K562 (cell line): Measurements from ENCODE around the gene CHURC1. TPM values are rescaled to one million over a fixed set of nuclear protein-coding genes. Genes with fewer than 3 reads are reported as not detected.

ENCODE experiments used
- ATAC-seq: fragments of 200-7000 bp; cut with Tn5 transposase; 3 replicates; pipeline ENCODE4 v1.9.1; 2020; ENCODE audit warnings: moderate library complexity
- BruUV-seq: library from RNA; stranded (reverse); fragments of 400-500 nt; replicated peaks from 2 replicates; lab custom pipeline; 2021; lab: Mats Ljungman, UMichigan
- CTCF ChIA-PET: fragments of 300-600 bp; formaldehyde crosslinking; extraction: SDS; loops from one replicate; lab custom pipeline; 2021; ENCODE audit warnings: low intra/inter-chr PET ratio; lab: Yijun Ruan, JAX
- POLR2A ChIA-PET: fragments of 300-600, 350-650 bp; sonication (Branson Sonifier 250); formaldehyde crosslinking; extraction: SDS; loops from one replicate; lab custom pipeline; 2021; ENCODE audit warnings: antibody characterized with exemption, inconsistent platforms; lab: Yijun Ruan, JAX
- DNase-seq, 4 experiments: peaks; one replicate each; pipeline versions ENCODE4 v3.0.0 to v3.0.0-alpha.2; 2011 to 2018; ENCODE audit warnings: low spot score in 3 of 4, mixed read lengths in 3 of 4; ENCODE audit errors: extremely low read depth in 1 of 4
- FAIRE-seq: peaks from 2 replicates; lab custom pipeline; 2011; peaks lifted over from hg19 to GRCh38; lab: Jason Lieb, UNC
- H2AFZ ChIP-seq: 2 replicates; pipeline ENCODE4 v1.6.0; 2011; ENCODE audit warnings: low read depth, low read length, control low read depth, inconsistent platforms
- H3K27ac ChIP-seq: fragments of 200-600 bp; 3 replicates; pipeline ENCODE4 v1.8.0; 2011; ENCODE audit warnings: low read depth, mild to moderate bottlenecking, control low read depth, inconsistent platforms, low read length, moderate library complexity, mixed read lengths; ENCODE audit errors: extremely low read depth
- H3K27me3 ChIP-seq, 2 experiments: fragments of 300-600 bp in 1 of 2; 2 replicates in 1 of 2; 3 replicates in 1 of 2; pipeline versions ENCODE4 v1.6.0 to v1.8.0; 2011; ENCODE audit warnings: inconsistent platforms in 2 of 2, low read length in 2 of 2, mild to moderate bottlenecking in 1 of 2, mixed read lengths in 1 of 2, moderate library complexity in 1 of 2; ENCODE audit not compliant: control insufficient read depth in 2 of 2, insufficient read depth in 2 of 2
- H3K36me3 ChIP-seq: fragments of 300-600 bp; 3 replicates; pipeline ENCODE4 v1.8.0; 2011; ENCODE audit warnings: mild to moderate bottlenecking, low read length, inconsistent platforms; ENCODE audit not compliant: control insufficient read depth, insufficient read depth
- H3K4me1 ChIP-seq, 2 experiments: fragments of 200-600 bp in 1 of 2; replicated peaks in 1 of 2; 2 replicates in 1 of 2; 3 replicates in 1 of 2; pipeline versions ENCODE4 v1.5.1 to v1.8.0; 2011; ENCODE audit warnings: inconsistent platforms in 2 of 2, low read length in 2 of 2, mild to moderate bottlenecking in 1 of 2, mixed read lengths in 1 of 2, moderate library complexity in 1 of 2; ENCODE audit not compliant: control insufficient read depth in 2 of 2, insufficient read depth in 2 of 2
- H3K4me2 ChIP-seq: 2 replicates; pipeline ENCODE4 v1.6.1; 2011; ENCODE audit warnings: low read length, control low read depth, inconsistent platforms, mixed read lengths; ENCODE audit not compliant: insufficient read depth
- H3K4me3 ChIP-seq: fragments of 200-600 bp; sonication (generic), shearing (Covaris generic); 2 replicates; pipeline ENCODE4 v1.5.1; 2016; ENCODE audit warnings: control low read depth, inconsistent platforms
- H3K79me2 ChIP-seq: fragments of 200-600 bp; 3 replicates; pipeline ENCODE4 v1.8.0; 2011; ENCODE audit warnings: low read length, inconsistent platforms; ENCODE audit not compliant: control insufficient read depth, insufficient read depth
- H3K9ac ChIP-seq, 2 experiments: 2 replicates each; pipeline versions ENCODE4 v1.6.0 to v1.6.1; 2011; ENCODE audit warnings: low read depth in 2 of 2, low read length in 2 of 2, control low read depth in 1 of 2, inconsistent platforms in 1 of 2, mild to moderate bottlenecking in 1 of 2, mixed read lengths in 1 of 2; ENCODE audit not compliant: insufficient read depth in 1 of 2
- H3K9me1 ChIP-seq: one replicate; pipeline ENCODE4 v1.6.0; 2011; ENCODE audit warnings: inconsistent platforms, mild to moderate bottlenecking, low read length, moderate library complexity; ENCODE audit not compliant: control insufficient read depth, insufficient read depth
- H3K9me3 ChIP-seq: replicated peaks from 2 replicates; pipeline ENCODE4 v1.5.1; 2011; ENCODE audit warnings: low read depth, low read length, inconsistent platforms; ENCODE audit not compliant: control insufficient read depth, insufficient read depth
- H4K20me1 ChIP-seq: replicated peaks from 2 replicates; pipeline ENCODE4 v1.6.1; 2011; ENCODE audit warnings: low read length, inconsistent platforms, mixed read lengths; ENCODE audit not compliant: control insufficient read depth, insufficient read depth
- SPI1 ChIP-seq: IDR thresholded peaks from 2 replicates; pipeline ENCODE4 v1.6.1; 2011; ENCODE audit warnings: low read depth, low read length, control low read depth, borderline replicate concordance
- WGBS: fragments of 100-300 bp; shearing (Covaris generic); methylation state at CpG from one replicate; pipeline ENCODE4 v1.1.6; 2016; ENCODE audit warnings: low coverage, mixed read lengths; ENCODE audit not compliant: insufficient coverage; ENCODE audit errors: missing lambda C conversion rate; 5-methylcytosine and 5-hydroxymethylcytosine counted together
- in situ Hi-C: fragments of 300-500 bp; cut with MboI; formaldehyde crosslinking; loops from 4 replicates; pipeline ENCODE4 v1.15.0; 2018; ENCODE audit warnings: inconsistent platforms, mixed read lengths
- intact Hi-C: fragments of 100-400 bp; cut with micrococcal nuclease; formaldehyde crosslinking; loops from 2 replicates; pipeline ENCODE4 v1.14.2; 2022
- polyA plus RNA-seq, 8 experiments: library from polyadenylated mRNA; depleted of rRNA in 4 of 8; stranded (reverse) in 5 of 8; unstranded in 3 of 8; fragments of >200 nt; fragmentation: Nextera tagmentation in 2 of 8; fragmentation: Illumina TruSeq in 1 of 8; extraction: Ambion mirVana in 2 of 8; extraction: Trizol in 1 of 8; gene quantifications; 2 replicates each; pipeline versions ENCODE4 v1.2.1 to v1.2.3, GENCODE V29; 2011 to 2014; ENCODE audit warnings: inconsistent platforms in 1 of 8, missing spikeins in 1 of 8
- total RNA-seq, 7 experiments: library from RNA; depleted of rRNA in 6 of 7; stranded (reverse); fragments of >200 nt in 6 of 7; fragmentation: Illumina TruSeq in 2 of 7; extraction: Trizol in 2 of 7; gene quantifications; 2 replicates each; pipeline versions ENCODE4 v1.2.1 to v1.2.3, GENCODE V29; 2011 to 2021; ENCODE audit warnings: low replicate concordance in 1 of 7
- TF ChIP-seq, protein P1 (sequence below): IDR thresholded peaks from 2 replicates; pipeline ENCODE4 v1.6.1; 2011; ENCODE audit warnings: borderline replicate concordance, low read depth, mild to moderate bottlenecking, moderate library complexity, low read length; ENCODE audit not compliant: insufficient read depth, poor library complexity, severe bottlenecking
- TF ChIP-seq, protein P2 (sequence below): fragments of 450-650 bp; conservative IDR thresholded peaks from 2 replicates; pipeline ENCODE4 v1.6.1; 2016; ENCODE audit warnings: missing genetic modification characterization, low read depth, mild to moderate bottlenecking, control low read depth, missing compliant biosample characterization
- TF ChIP-seq, protein P3 (sequence below): sonication (generic); formaldehyde crosslinking; IDR thresholded peaks from 2 replicates; pipeline ENCODE4 v1.8.1; 2022; ENCODE audit warnings: missing genetic modification reagents
- TF ChIP-seq, protein P4 (sequence below): sonication (generic); formaldehyde crosslinking; IDR thresholded peaks from 2 replicates; pipeline ENCODE4 v1.9.0; 2022; ENCODE audit warnings: mild to moderate bottlenecking, missing genetic modification reagents
- TF ChIP-seq, protein P5 (sequence below): conservative IDR thresholded peaks from 2 replicates; pipeline ENCODE4 v1.6.1; 2011; ENCODE audit warnings: low read depth, mild to moderate bottlenecking, low read length; ENCODE audit not compliant: control insufficient read depth
- TF ChIP-seq, protein P6 (sequence below), 3 experiments: IDR thresholded peaks in 2 of 3; conservative IDR thresholded peaks in 1 of 3; 2 replicates each; pipeline ENCODE4 v1.5.1; 2011 to 2012; ENCODE audit warnings: low read length in 3 of 3, mild to moderate bottlenecking in 3 of 3, control low read depth in 2 of 3, improper control_type of control experiment in 1 of 3, inconsistent platforms in 1 of 3, low read depth in 1 of 3, mixed read lengths in 1 of 3, moderate library complexity in 1 of 3; ENCODE audit not compliant: insufficient read depth in 2 of 3
- TF ChIP-seq, protein P7 (sequence below): fragments of 450-650 bp; IDR thresholded peaks from one replicate; pipeline ENCODE4 v1.6.1; 2018; ENCODE audit warnings: mild to moderate bottlenecking, moderate library complexity; ENCODE audit not compliant: partially characterized antibody

CHURC1 gene
- total and polyA plus RNA-seq, 9 of the 15 experiments (the other 6 are each of a cell fraction or from before 2014, with no cell fraction given): 27.3 to 239 (median 45.6) TPM

DNA sequence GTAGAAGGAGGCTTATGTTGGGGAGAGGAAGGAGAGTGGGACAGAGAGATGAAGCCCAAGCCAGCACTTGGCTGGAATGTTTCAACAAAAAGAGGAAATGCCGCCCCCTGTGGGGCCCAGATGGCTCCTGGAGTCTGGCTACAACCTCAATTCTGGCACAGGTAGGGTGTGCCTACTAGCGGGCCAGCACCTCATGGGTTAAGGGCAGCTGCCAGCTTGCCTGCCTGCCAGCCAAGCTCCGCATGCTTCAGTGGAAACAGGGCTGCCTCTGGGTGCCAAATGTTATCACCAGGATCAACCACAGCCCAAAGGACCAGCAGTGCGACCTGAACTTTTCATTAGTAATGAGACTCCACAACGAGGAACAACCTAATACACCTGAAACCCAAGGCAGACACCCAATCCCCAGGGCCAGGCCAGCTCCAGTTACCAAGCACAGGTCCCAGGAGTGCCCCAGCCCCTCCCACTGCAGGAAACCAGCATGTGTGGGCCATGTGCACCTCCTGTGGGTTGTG lies 46.6 kb downstream of the CHURC1 start (continued):
- TF ChIP-seq, protein P1, sequence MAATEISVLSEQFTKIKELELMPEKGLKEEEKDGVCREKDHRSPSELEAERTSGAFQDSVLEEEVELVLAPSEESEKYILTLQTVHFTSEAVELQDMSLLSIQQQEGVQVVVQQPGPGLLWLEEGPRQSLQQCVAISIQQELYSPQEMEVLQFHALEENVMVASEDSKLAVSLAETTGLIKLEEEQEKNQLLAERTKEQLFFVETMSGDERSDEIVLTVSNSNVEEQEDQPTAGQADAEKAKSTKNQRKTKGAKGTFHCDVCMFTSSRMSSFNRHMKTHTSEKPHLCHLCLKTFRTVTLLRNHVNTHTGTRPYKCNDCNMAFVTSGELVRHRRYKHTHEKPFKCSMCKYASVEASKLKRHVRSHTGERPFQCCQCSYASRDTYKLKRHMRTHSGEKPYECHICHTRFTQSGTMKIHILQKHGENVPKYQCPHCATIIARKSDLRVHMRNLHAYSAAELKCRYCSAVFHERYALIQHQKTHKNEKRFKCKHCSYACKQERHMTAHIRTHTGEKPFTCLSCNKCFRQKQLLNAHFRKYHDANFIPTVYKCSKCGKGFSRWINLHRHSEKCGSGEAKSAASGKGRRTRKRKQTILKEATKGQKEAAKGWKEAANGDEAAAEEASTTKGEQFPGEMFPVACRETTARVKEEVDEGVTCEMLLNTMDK: peak; percentile 59

DNA sequence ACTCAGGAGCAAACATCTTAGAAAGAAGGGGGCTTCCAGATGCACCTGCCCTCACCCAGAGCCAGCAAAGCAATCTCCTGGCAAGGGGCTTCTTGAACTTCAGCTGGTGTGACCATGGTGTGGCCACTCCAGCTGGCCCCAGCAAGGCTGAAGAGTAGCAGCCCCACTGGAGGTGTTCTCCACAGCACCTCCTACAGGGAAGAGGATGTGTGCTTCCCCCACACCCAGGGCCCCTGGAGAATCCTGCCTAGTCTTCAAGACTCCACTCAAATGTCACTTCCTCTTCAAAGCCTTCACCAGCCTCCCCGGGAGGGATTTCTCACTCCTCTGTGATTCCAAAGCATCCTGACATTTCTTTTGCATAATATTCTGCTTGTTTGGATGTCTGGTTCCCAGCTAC lies 49.4 kb downstream of the CHURC1 start:
- Histone ChIP-seq H3K4me1 (no peaks in the 10 kb centered on the region; a peak in 1 of 5 replicates), H3K79me2 (no peaks in the 10 kb centered on the region), H3K9ac (no peak overlapping the region), H3K9me3 (no peaks in the 10 kb centered on the region), H4K20me1 (peaks cover 6% of the 10 kb centered on the region), H3K4me3 (no peak overlapping the region), H3K27ac (no peak overlapping the region), H3K9me1 (peaks cover 5% of the 10 kb centered on the region), H3K4me2 (no peak overlapping the region), H3K36me3 (no peaks in the 10 kb centered on the region), H2AFZ (no peak overlapping the region), H3K27me3 (peaks cover 0 to 4% of the 10 kb centered on the region in 2 experiments; a peak in 1 of 5 replicates)
- POLR2A ChIA-PET: no interaction called here
- WGBS: 0% methylated on average over 1 of the region's 1 CpG
- FAIRE-seq (no peak), DNase-seq (peak in 1 of 4 experiments; percentile 26), ATAC-seq (peak; percentile 81)
- CTCF ChIA-PET: no interaction called here
- in situ Hi-C loops: no loop called here
- BruUV-seq: no TSS peak
- TF ChIP-seq, protein P2, sequence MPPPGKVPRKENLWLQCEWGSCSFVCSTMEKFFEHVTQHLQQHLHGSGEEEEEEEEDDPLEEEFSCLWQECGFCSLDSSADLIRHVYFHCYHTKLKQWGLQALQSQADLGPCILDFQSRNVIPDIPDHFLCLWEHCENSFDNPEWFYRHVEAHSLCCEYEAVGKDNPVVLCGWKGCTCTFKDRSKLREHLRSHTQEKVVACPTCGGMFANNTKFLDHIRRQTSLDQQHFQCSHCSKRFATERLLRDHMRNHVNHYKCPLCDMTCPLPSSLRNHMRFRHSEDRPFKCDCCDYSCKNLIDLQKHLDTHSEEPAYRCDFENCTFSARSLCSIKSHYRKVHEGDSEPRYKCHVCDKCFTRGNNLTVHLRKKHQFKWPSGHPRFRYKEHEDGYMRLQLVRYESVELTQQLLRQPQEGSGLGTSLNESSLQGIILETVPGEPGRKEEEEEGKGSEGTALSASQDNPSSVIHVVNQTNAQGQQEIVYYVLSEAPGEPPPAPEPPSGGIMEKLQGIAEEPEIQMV (tag): no peak
- TF ChIP-seq, protein P3, sequence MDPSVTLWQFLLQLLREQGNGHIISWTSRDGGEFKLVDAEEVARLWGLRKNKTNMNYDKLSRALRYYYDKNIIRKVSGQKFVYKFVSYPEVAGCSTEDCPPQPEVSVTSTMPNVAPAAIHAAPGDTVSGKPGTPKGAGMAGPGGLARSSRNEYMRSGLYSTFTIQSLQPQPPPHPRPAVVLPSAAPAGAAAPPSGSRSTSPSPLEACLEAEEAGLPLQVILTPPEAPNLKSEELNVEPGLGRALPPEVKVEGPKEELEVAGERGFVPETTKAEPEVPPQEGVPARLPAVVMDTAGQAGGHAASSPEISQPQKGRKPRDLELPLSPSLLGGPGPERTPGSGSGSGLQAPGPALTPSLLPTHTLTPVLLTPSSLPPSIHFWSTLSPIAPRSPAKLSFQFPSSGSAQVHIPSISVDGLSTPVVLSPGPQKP: no peak
- TF ChIP-seq SPI1: peak; percentile 10; the same call in 1 of the 2 replicates
- TF ChIP-seq, protein P4, sequence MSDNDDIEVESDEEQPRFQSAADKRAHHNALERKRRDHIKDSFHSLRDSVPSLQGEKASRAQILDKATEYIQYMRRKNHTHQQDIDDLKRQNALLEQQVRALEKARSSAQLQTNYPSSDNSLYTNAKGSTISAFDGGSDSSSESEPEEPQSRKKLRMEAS (CRISPR knock-in tag): no peak
- TF ChIP-seq, protein P5, sequence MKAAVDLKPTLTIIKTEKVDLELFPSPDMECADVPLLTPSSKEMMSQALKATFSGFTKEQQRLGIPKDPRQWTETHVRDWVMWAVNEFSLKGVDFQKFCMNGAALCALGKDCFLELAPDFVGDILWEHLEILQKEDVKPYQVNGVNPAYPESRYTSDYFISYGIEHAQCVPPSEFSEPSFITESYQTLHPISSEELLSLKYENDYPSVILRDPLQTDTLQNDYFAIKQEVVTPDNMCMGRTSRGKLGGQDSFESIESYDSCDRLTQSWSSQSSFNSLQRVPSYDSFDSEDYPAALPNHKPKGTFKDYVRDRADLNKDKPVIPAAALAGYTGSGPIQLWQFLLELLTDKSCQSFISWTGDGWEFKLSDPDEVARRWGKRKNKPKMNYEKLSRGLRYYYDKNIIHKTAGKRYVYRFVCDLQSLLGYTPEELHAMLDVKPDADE: no peak
- TF ChIP-seq, protein P6, sequence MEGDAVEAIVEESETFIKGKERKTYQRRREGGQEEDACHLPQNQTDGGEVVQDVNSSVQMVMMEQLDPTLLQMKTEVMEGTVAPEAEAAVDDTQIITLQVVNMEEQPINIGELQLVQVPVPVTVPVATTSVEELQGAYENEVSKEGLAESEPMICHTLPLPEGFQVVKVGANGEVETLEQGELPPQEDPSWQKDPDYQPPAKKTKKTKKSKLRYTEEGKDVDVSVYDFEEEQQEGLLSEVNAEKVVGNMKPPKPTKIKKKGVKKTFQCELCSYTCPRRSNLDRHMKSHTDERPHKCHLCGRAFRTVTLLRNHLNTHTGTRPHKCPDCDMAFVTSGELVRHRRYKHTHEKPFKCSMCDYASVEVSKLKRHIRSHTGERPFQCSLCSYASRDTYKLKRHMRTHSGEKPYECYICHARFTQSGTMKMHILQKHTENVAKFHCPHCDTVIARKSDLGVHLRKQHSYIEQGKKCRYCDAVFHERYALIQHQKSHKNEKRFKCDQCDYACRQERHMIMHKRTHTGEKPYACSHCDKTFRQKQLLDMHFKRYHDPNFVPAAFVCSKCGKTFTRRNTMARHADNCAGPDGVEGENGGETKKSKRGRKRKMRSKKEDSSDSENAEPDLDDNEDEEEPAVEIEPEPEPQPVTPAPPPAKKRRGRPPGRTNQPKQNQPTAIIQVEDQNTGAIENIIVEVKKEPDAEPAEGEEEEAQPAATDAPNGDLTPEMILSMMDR (IDR thresholded peaks at IDR 0.05 in 2 of 3, conservative IDR thresholded peaks at IDR 0.05 in 1 of 3; ENCODE audit: insufficient read depth in 2 of 3, low read depth in 1 of 3, low read length in 3 of 3): peak; percentile 21 to 38 (median 32); a peak in 3 of 6 replicates
- TF ChIP-seq, protein P7, sequence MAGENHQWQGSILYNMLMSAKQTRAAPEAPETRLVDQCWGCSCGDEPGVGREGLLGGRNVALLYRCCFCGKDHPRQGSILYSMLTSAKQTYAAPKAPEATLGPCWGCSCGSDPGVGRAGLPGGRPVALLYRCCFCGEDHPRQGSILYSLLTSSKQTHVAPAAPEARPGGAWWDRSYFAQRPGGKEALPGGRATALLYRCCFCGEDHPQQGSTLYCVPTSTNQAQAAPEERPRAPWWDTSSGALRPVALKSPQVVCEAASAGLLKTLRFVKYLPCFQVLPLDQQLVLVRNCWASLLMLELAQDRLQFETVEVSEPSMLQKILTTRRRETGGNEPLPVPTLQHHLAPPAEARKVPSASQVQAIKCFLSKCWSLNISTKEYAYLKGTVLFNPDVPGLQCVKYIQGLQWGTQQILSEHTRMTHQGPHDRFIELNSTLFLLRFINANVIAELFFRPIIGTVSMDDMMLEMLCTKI: no peak
- intact Hi-C loops: no loop called here
